AG09309 (cell line): ENCODE measurements around the gene SEC22B.
"Not testable (repeated sequence)": the region's sequence is repeated elsewhere in the genome, so short reads cannot be mapped to it uniquely, and the experiment has no call there.

ENCODE experiments used
- DNase-seq: peaks from one replicate; pipeline ENCODE4 v3.0.0-alpha.2; 2010; ENCODE audit warnings: low read depth
- H3K4me3 ChIP-seq: 2 replicates; pipeline ENCODE4 v1.5.1; 2011; ENCODE audit warnings: mild to moderate bottlenecking, low read depth, low read length, moderate library complexity; ENCODE audit not compliant: control insufficient read depth
- CTCF ChIP-seq: IDR thresholded peaks from 2 replicates; pipeline ENCODE4 v1.5.1; 2011; ENCODE audit warnings: mild to moderate bottlenecking, low read depth, low read length, inconsistent platforms; ENCODE audit not compliant: insufficient read depth, control insufficient read depth; ENCODE audit errors: missing control alignments

The SEC22B gene

DNA sequence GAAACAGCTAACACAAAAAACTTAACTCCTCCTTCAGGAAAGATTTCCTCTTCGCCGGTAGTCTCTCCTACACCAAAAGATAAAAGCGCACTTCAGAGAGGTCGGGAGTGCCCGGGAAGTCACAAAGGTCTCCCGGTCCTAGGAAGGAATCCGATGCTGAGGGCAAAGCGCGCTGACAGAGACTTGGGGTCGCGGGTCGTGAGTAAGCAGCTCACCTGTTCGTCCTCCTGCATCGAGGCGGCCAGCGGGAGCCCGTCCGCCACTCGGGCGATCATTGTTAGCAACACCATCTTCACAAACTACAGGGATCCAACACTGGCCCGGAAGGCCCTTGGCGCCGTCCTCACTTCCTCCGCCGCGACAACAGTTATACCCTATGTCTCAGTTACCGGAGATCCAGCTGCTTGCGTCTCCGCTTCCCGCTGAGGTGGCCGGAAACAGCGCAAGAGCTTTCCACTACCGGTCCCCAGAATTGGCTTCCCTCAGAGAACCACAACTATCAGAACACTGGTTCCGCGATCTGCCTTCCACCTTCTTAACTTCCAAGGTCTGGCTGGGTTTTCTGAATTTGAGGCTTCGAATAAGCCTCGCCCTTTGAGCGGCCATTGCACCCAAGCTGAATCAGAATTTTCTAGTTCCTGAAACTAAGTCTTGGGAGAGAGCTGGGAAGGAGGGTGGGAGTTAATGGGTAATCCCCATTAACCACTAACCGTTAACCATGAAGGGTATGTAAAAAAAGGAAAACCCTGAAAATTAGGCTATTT is at the start of gene SEC22B:
Gene SEC22B (minus strand): TSS at position 429 of the 764 bp plus-strand sequence. CDS start 139 bp downstream, at position 290.
- peak within 1 kb of the TSS; percentile 87 for H3K4me3 ChIP-seq
- no peak for TF ChIP-seq CTCF
- peak; percentile 82 for DNase-seq

- DNase-seq, result not testable (repeated sequence)
These were observed 41.6 kb upstream of the SEC22B start for GRCh38 chr1:120217933-120218332.

DNA sequence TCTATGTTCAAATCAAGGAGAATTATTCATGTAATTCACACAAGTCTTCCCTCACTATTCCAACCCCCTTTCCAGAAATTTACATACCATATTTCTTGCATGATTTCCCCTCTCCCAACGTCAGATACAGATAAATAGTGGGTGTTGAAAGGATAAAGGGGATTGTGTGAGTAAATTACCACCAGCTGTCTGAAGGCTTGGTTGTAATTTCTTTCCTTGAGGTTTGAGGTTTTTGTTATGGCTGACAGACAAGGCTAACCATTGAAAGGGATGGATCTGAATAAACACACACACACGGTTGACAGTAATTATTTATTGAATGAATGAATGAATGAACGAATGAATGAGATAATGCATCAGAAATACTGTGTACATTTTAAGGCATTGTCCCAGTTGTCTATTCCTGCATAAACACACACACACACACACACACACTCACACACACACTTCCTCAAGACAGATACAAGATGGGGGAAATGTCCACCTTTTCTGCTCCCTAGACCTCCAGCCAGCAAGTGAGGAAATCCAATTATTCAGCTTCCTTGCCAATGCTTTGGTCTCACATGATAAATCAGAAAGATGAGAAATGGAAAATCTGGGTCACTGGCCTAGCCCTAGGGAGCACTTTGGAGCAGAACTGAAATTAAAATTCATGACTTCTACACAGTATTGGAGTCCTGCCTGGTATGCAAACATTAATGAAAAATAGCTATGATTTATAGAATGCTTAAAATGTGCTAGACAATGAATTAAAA is 41.0 kb upstream of the SEC22B start:
- not testable (repeated sequence) for H3K4me3 ChIP-seq, DNase-seq

More at GRCh38 chr1:120217933-120218332, 41.6 kb upstream of the SEC22B start:
- H3K4me3 ChIP-seq, result not testable (repeated sequence)

GRCh38 chr1:120213606-120214005 is 37.3 kb upstream of the SEC22B start:
- not testable (repeated sequence) for DNase-seq, H3K4me3 ChIP-seq

DNA sequence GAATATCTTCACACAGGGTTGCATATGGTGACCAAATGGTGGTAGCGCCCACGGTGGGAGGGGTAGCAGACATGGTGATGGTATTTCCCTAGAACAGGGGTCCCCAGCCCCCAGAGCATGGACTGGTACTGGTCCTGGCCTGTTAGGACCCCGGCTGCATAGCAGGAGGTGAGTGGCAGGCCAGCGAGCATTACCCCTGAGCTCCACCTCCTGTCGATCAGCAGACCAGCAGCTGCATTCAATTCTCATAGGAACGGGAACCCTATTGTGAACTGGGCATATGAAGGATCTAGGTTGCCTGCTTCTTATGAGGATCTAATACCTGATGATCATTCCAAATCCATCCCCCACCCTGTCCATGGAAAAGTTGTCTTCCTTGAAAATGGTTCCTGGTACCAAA is 34.4 kb upstream of the SEC22B start:
- not testable (repeated sequence) for H3K4me3 ChIP-seq

GRCh38 chr1:120196863-120197775 is 20.8 kb upstream of the SEC22B start:
- H3K4me3 ChIP-seq, result peak overlapping the region; percentile 40
- not testable (repeated sequence) for DNase-seq

More for the DNA sequence above, 34.4 kb upstream of the SEC22B start:
- DNase-seq, result not testable (repeated sequence)

GRCh38 chr1:120188626-120189025 is 12.3 kb upstream of the SEC22B start:
- not testable (repeated sequence) for H3K4me3 ChIP-seq, DNase-seq

DNA sequence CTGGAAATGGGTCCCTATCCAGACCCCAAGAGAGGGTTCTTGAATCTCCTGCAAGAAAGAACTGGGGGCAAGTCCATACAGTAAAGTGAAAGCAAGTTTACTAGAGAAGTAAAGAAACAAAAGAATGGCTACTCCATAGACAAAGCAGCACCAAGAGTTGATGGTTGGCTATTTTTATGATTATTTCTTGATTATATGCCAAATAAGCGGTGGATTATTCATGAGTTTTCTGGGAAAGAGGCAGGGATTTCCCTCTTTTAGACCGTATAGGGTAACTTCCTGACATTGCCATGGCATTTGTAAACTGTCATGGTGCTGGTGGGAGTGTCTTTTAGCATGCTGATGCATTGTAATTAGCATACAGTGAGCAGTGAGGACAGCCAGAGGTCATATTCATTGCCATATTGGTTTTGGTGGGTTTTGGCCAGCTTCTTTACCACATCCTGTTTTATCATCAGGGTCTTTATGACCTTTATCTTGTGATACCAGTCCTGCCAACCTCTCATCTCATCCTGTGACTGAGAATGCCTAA is 5.9 kb upstream of the SEC22B start:
- not testable (repeated sequence) for DNase-seq, H3K4me3 ChIP-seq

DNA sequence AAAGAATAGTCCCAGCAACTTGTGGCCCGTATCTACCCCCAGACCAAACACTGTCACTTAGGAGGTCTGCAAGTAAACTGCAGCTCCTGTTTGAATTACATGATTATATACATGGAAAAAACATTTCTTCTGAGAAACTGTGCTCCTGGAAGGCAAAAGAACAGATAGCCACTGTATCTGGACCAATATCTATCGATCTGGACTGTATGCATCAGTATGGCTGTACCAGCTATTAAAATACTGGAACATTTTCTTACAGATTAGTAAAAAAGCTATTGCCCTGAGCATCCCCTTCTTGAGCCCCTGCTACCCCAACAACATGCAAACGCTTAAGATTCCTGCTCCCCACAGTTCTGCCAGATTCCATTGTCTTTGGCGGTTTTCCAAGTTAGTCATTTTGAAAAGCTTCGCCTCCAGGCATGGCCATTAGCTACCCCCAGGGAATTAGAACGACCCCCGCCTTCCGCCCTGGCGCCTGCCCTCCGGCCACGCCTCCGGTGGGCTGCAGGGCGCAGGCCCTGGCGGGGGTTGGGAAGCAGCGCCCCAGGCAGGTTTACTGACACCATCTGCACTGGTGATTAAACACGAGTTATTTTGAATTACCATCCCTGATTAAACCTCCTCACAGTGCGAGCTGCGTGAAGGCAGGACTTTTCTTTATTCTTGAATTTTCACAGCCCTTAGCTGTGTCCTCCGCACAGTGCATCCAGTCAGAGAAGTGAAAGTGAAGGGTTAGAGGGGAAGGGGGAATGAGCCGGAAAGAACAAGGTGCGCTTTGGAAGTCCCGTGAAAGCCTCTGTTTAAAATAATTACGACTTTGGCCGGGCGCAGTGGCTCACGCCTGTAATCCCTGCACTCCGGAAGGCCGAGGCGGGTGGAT is 3.7 kb upstream of the SEC22B start:
- not testable (repeated sequence) for DNase-seq, H3K4me3 ChIP-seq

DNA sequence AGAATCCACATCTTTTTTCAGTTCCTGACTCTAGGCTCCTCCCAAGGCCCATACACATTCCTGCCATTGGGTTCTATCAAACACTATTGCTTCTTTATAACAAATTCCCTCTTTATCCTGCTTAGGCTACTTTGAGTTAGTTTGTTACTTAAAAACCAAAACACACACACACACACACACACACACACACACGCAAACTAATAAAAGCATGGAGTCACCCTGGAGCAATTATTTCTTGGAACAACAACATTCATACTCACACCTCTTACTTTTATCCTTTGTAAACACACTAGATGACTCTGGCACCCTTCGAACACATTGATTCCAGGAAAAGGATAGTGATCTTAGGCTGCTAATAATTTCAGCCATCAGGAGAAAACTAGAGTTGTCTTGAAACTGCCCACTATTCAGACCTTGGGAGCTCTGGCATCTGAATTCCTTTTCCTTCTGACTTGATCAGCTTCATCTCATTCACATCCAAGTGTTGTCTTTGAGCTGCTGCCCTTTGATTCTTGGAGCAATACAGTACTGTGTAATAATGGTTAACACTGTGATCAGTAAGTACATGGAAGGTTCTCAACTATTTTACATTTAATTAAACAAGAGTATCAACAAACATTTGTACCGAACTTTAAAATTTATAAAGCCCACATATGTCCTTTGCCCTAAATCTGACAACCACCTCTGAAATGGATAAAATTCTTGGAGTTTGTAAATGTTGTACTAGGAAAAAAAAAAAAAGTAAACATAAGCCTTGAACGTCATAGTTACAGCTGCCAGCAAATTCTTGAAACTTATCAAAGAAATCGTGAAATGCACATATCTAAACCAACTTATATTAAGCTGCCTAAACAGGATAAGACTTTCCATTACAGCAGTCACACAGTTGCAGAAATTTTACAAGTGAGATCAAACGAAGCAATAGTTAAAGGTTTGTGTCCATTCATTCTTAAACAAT is 2.8 kb upstream of the SEC22B start:
- DNase-seq, result no peak
- peak; percentile 15 for TF ChIP-seq CTCF
- H3K4me3 ChIP-seq, result no peak overlapping the region

- not testable (repeated sequence) for DNase-seq, H3K4me3 ChIP-seq
These were observed 1.7 kb upstream of the SEC22B start for GRCh38 chr1:120178058-120178457.

- DNase-seq, result not testable (repeated sequence)
- peak overlapping the region; percentile 87 for H3K4me3 ChIP-seq
These were observed 632 bp downstream of the SEC22B start for GRCh38 chr1:120175688-120176087.

DNA sequence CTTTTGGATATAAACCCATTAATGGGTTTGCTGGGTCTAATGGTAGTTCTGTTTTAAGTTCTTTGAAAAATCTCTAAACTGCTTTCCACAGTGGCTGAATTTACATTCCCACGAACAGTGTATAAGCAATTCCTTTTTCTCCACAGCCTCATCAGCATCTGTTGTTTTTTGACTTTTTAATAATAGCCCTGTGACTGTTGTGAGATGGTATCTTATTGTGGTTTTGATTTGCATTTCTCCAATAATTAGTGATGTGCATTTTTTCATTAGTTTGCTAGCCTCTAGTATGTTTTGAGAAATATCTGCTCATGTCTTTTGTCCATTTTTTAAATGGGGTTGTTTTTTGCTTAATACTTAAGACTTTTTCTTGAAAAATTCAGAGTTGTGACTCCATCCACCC is 11.6 kb downstream of the SEC22B start:
- DNase-seq, H3K4me3 ChIP-seq: not testable (repeated sequence)
